Prostate gland (tissue), 2 donors: ENCODE results near the gene CGB5. TPM values are rescaled to one million over a fixed set of nuclear protein-coding genes. Genes with fewer than 3 reads are reported as not detected.
"Not testable (repeated sequence)": the region's sequence is repeated elsewhere in the genome, so short reads cannot be mapped to it uniquely, and the experiment has no call there.

Source experiments
- DNase-seq: peaks from one replicate; pipeline ENCODE4 v3.0.0-alpha.2; 2019; ENCODE audit warnings: low spot score
- H3K27ac ChIP-seq, 2 donors: fragments of 200-600 bp; sonication (generic); 2 replicates each; pipeline ENCODE4 v1.5.1; 2017 to 2019
- H3K27me3 ChIP-seq: fragments of 200-600 bp; sonication (generic); replicated peaks from 2 replicates; pipeline ENCODE4 v1.5.1; 2019; ENCODE audit not compliant: insufficient read depth
- H3K36me3 ChIP-seq, 2 donors: fragments of 200-600 bp; sonication (generic); 1 replicate in 1 of 2; 2 replicates in 1 of 2; pipeline versions ENCODE4 v1.5.1 to v1.8.1; 2017 to 2019
- H3K4me1 ChIP-seq: fragments of 200-600 bp; sonication (generic); replicated peaks from 2 replicates; pipeline ENCODE4 v1.5.1; 2019
- H3K4me3 ChIP-seq, 2 donors: fragments of 200-600 bp; sonication (generic); 2 replicates each; pipeline ENCODE4 v1.5.1; 2017 to 2019
- H3K9me3 ChIP-seq: fragments of 200-600 bp; sonication (generic); 2 replicates; pipeline ENCODE4 v1.5.1; 2017
- POLR2A ChIP-seq: fragments of 450-650 bp; IDR thresholded peaks from one replicate; pipeline ENCODE4 v1.6.1; 2016; ENCODE audit warnings: antibody characterized with exemption, mild to moderate bottlenecking
- POLR2AphosphoS5 ChIP-seq: sonication (generic); formaldehyde crosslinking; IDR thresholded peaks from one replicate; pipeline ENCODE4 v1.6.1; 2017; ENCODE audit warnings: antibody characterized with exemption
- WGBS: methylation state at CpG from one replicate; pipeline ENCODE4 v1.1.5; 2018; 5-methylcytosine and 5-hydroxymethylcytosine counted together
- intact Hi-C: fragments of 100-400 bp; cut with DNase I; formaldehyde crosslinking; loops from one replicate; pipeline ENCODE4 v1.14.2; 2022
- total RNA-seq, 2 donors: library from RNA; depleted of rRNA; stranded (reverse); fragments of >200 nt; gene quantifications; one replicate each; pipeline ENCODE4 v1.1.0, GENCODE V29; 2016
- TF ChIP-seq, protein P1 (sequence below), 4 experiments: fragments of 200-600 bp in 2 of 4; fragments of 450-650 bp in 2 of 4; sonication (generic) in 2 of 4; IDR thresholded peaks; 1 replicate in 3 of 4; 2 replicates in 1 of 4; pipeline ENCODE4 v1.5.1; 2016 to 2019; ENCODE audit warnings: antibody characterized with exemption in 4 of 4, mild to moderate bottlenecking in 2 of 4, moderate library complexity in 2 of 4

The CGB5 gene
- total RNA-seq, 2 donors from 2014 or later, result not detected

DNA sequence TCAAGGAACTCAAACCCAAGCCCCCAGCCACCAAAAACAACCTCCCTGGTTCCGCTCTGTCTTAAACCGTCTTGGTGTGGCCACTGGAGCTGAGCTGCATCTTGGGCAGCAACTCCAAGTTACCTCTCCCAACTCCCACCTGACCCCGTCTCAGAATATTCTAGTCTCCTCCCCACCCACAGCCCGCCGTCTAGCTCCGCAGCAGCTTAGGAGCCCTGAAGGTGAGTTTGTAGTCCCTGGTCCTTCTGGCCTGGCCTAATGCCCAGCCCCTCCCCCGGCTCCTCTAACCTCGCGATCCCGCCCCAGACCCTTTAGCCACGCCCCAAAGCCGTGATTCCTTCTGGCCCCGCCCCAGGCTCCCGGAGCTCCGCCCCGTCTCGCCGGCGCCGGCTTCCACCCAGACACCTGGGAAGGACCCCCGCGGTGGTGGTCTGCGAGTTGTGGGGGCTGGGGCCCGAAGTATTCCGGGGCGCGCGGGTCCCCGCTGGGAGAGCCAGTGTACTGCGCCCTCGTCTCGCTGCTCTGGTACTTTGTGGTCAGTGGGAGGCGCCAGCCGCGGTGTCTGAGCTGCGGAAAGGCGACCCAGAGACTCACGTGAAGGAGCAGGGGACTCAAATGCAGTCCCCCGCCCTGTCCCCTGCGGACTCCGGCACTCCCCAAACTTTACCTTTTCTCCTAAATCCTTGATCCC is 24.3 kb upstream of the CGB5 start:
- intact Hi-C loops, result no loop called here
- no peaks in the 10 kb centered on the region for H3K27me3 ChIP-seq
- 7% methylated on average over 41 of the region's 41 CpGs for WGBS
- H3K4me1 ChIP-seq, result no peaks in the 10 kb centered on the region
- no peaks in the 10 kb centered on the region for H3K36me3 ChIP-seq
- no peak overlapping the region for H3K27ac ChIP-seq
- DNase-seq, result peak; percentile 69
- peak overlapping the region; percentile 21 to 35 for H3K4me3 ChIP-seq
- TF ChIP-seq, protein P1, sequence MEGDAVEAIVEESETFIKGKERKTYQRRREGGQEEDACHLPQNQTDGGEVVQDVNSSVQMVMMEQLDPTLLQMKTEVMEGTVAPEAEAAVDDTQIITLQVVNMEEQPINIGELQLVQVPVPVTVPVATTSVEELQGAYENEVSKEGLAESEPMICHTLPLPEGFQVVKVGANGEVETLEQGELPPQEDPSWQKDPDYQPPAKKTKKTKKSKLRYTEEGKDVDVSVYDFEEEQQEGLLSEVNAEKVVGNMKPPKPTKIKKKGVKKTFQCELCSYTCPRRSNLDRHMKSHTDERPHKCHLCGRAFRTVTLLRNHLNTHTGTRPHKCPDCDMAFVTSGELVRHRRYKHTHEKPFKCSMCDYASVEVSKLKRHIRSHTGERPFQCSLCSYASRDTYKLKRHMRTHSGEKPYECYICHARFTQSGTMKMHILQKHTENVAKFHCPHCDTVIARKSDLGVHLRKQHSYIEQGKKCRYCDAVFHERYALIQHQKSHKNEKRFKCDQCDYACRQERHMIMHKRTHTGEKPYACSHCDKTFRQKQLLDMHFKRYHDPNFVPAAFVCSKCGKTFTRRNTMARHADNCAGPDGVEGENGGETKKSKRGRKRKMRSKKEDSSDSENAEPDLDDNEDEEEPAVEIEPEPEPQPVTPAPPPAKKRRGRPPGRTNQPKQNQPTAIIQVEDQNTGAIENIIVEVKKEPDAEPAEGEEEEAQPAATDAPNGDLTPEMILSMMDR (IDR thresholded peaks at IDR 0.05), result no peak
- TF ChIP-seq POLR2A (no peak), POLR2AphosphoS5 (no peak)
- no peaks in the 10 kb centered on the region for H3K9me3 ChIP-seq

DNA sequence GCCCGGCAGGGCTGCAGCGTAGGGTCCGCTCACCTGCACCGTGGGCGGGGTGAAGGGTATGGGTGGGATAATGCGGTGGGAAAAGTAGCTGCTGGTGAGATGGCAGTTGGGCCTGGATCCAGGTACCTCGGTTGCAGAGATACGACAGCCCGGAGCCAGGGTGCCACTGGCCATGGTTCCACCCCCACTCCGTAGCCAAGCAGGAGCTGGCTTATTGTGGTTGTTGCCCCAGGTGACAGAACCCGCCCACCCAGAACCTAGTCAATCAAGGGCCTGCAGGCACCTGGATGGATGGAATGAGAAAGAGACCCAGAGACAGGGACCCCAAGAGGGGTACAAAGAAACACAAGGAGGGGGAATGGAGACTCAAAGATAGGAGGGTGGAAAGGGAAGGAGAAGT is 23.3 kb upstream of the CGB5 start:
- H3K27me3 ChIP-seq, result no peaks in the 10 kb centered on the region
- intact Hi-C loops, result no loop called here
- 58% methylated on average over 11 of the region's 11 CpGs for whole genome bisulfite sequencing
- TF ChIP-seq, protein P1 (IDR thresholded peaks at IDR 0.05), result no peak
- TF ChIP-seq POLR2AphosphoS5 (no peak), POLR2A (no peak)
- H3K27ac ChIP-seq, result no peak overlapping the region
- no peaks in the 10 kb centered on the region for H3K9me3 ChIP-seq
- no peak for DNase-seq
- no peaks in the 10 kb centered on the region for H3K4me1 ChIP-seq
- no peak overlapping the region for H3K4me3 ChIP-seq
- no peaks in the 10 kb centered on the region for H3K36me3 ChIP-seq

DNA sequence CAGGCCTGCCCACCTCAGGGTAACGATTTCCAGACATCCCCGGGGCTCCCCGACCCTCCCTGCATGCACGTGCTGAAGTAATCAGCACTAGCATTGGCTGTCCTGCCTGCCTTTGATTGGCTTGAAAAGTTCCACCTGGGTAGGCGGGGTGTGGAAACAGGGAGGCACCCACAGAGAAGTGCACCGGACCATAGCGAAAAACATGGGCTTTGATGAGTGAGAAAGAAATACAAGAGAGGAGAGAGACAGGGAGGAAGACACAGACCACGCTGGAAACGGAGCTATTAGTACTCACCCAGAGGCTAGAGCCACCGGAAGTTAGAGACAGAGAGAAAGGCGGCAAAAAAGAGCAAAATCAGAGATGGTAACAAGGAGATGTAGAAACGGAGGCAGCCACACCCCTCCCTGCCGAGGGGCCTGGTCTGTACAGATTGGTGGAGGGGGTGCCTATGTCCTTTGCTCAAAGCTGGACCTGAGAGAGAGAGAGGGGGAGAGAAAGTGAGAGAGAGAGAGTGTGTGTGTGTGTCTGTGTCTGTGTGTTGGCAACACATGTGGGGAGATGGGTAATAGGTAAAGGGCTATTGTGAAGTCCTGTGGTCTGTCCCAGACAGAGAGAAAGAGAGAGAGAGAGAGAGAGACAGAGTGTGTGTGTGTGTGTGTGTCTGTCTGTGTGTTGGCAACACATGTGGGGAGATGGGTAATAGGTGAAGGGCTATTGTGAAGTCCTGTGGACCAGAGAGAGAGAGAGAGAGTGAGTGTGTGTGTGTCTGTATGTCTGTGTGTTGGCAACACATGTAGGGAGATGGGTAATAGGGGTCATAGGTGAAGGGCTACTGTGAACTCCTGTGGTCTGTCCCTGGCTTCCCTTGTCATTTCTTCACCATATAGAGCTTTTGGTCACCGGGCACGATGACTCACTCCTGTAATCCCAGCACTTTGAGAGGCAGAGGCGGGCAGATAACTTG is 22.4 kb upstream of the CGB5 start:
- no peak overlapping the region for H3K4me3 ChIP-seq
- intact Hi-C loops, result no loop called here
- H3K9me3 ChIP-seq, result no peaks in the 10 kb centered on the region
- no peak overlapping the region for H3K27ac ChIP-seq
- H3K27me3 ChIP-seq, result no peaks in the 10 kb centered on the region
- no peak for TF ChIP-seq POLR2A
- TF ChIP-seq, protein P1 (IDR thresholded peaks at IDR 0.05), result no peak
- no peak for TF ChIP-seq POLR2AphosphoS5
- no peak for DNase-seq
- no peaks in the 10 kb centered on the region for H3K36me3 ChIP-seq
- WGBS, result 37% methylated on average over 16 of the region's 16 CpGs
- H3K4me1 ChIP-seq, result no peaks in the 10 kb centered on the region

DNA sequence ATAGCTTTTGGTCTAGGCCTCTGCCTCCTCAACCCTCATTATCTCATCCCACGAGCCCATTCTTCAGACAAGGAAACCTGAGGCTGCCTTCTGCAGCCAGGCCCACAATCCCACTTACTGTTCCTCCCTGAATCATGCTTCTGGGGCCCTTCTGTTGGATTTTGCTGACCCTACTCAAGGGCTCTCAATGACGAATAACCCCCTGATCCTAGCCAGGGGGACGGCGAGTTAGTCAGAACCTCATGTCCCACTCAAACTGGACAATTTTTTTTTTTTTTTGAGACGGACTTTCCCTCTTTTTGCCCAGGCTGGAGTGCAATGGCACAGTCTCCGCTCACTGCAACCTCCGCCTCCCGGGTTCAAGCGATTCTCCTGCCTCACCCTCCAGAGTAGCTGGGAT is 21.5 kb upstream of the CGB5 start:
- Histone ChIP-seq H3K27me3 (no peaks in the 10 kb centered on the region), H3K4me1 (no peaks in the 10 kb centered on the region), H3K27ac (no peak overlapping the region), H3K4me3 (no peak overlapping the region), H3K36me3 (no peaks in the 10 kb centered on the region), H3K9me3 (no peaks in the 10 kb centered on the region)
- WGBS, result 84% methylated on average over 9 of the region's 9 CpGs
- intact Hi-C loops, result no loop called here
- TF ChIP-seq POLR2AphosphoS5 (no peak), POLR2A (no peak)
- TF ChIP-seq, protein P1 (IDR thresholded peaks at IDR 0.05), result no peak
- DNase-seq, result no peak

DNA sequence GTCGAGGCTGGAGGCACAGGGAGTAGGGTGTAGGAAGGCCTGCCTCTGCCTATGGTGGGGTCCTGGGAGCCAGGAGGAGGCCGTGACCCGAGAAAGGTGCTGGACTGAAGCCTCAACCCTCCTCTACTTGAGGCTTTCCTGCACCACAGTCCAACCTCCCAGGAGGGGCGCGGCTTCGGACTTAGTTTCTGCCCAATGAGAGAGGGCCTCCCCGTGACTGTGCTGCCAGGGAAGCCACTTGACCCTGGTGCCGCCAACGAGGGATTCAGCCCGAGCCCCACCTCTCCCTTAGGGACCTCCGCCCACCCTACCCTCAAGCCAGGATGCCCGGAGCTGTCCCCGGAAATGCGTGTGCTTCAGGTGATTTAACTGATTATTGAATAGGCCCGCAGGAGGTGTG is 19.4 kb upstream of the CGB5 start, which contains the start of gene CGB3:
CGB3 (minus strand) TSS at position 101 of the 400 bp plus-strand sequence. CDS start 362 bp downstream, outside the sequence.
- H3K27ac ChIP-seq, intact Hi-C loops, H3K36me3 ChIP-seq, H3K4me1 ChIP-seq, H3K9me3 ChIP-seq, H3K27me3 ChIP-seq, DNase-seq, H3K4me3 ChIP-seq: not testable (repeated sequence)
- 68% methylated on average over 8 of the region's 15 CpGs for WGBS

DNA sequence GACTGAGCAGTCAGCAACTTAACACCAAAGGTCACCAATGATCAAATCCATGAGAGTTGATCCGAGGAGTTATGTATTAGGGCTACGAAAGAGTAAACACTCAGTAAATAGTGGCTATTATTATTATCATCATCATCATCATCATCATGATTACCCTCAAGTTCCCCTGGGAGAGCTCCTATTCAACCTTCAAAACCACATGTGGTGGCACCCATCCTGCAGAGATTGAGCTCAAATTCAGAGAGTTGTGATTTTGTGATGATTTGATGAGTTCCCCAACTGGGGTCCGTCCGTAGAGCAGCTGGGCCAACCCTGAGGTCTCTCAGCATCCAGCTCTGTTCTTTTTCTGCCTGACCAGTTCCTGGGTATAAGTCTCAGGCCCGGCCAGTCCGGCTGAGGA is 18.6 kb upstream of the CGB5 start:
- H3K27ac ChIP-seq, H3K27me3 ChIP-seq, H3K4me3 ChIP-seq, DNase-seq, H3K36me3 ChIP-seq, H3K4me1 ChIP-seq, intact Hi-C loops, H3K9me3 ChIP-seq: not testable (repeated sequence)
- 86% methylated on average over 4 of the region's 6 CpGs for WGBS

DNA sequence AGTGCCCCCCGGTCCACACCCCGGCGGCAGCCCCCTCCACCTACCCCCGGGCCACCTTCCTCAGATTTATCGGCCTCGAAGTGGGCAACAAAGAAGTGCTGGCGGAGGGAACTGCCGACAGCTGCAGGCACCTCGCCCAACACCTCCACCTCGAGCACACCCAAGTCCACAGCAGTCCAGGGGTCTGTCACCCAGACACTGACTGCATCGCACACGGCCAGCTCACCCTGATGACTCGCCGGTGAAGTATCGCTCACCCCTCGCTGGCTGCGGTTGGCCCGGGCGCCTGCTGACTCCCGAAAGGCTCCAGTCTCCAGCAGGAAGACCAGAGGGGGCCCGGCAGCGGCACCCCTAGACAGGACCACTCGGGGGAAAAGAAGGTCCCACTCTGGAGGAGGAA is 18.0 kb upstream of the CGB5 start:
- intact Hi-C loops, result not testable (repeated sequence)

DNA sequence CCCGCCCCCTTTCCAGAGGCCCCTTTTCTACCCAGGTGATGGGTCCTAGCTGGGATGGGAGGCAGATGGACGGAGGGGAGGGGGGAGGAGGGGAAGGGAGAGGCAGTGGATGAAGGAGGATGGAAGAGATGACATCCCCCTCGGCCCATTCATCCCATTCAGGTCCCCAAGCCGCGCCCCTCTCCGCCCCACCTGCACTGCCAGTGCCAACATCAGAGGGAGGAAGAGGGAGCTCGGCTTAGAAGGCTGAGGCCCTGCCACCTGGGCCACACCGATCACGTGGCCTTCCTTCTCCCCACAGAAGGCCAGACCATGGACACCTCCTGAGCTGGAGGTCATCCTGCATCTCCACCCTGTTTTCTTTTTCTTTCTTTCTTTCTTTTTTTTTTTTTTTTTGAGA is 15.0 kb upstream of the CGB5 start:
- DNase-seq, H3K9me3 ChIP-seq, H3K27me3 ChIP-seq, H3K4me3 ChIP-seq, H3K36me3 ChIP-seq, H3K27ac ChIP-seq, H3K4me1 ChIP-seq, intact Hi-C loops: not testable (repeated sequence)
- WGBS, result 79% methylated on average over 9 of the region's 9 CpGs

More for the DNA sequence above, 18.0 kb upstream of the CGB5 start:
- H3K4me3 ChIP-seq, H3K27ac ChIP-seq, H3K9me3 ChIP-seq, H3K36me3 ChIP-seq, H3K27me3 ChIP-seq, H3K4me1 ChIP-seq, DNase-seq: not testable (repeated sequence)
- 83% methylated on average over 20 of the region's 23 CpGs for WGBS
